Stimulated activated CD8-positive, alpha-beta memory T cell treated with anti-CD3 and anti-CD28 coated beads, Interleukin-4, amount 100 ng/mL, for 1 hour (primary cell): ENCODE data around the gene SAMD10.
A peak's percentile ranks its signal among the peaks of the same experiment; 100 is the strongest.
"Not testable (repeated sequence)": the region's sequence is repeated elsewhere in the genome, so short reads cannot be mapped to it uniquely, and the experiment has no call there.

Experiments
- DNase-seq, 2 donors: peaks; one replicate each; pipeline ENCODE4 v3.0.0-alpha.2; 2020; ENCODE audit warnings: low read depth in 2 of 2, low spot score in 1 of 2

SAMD10 gene

DNA sequence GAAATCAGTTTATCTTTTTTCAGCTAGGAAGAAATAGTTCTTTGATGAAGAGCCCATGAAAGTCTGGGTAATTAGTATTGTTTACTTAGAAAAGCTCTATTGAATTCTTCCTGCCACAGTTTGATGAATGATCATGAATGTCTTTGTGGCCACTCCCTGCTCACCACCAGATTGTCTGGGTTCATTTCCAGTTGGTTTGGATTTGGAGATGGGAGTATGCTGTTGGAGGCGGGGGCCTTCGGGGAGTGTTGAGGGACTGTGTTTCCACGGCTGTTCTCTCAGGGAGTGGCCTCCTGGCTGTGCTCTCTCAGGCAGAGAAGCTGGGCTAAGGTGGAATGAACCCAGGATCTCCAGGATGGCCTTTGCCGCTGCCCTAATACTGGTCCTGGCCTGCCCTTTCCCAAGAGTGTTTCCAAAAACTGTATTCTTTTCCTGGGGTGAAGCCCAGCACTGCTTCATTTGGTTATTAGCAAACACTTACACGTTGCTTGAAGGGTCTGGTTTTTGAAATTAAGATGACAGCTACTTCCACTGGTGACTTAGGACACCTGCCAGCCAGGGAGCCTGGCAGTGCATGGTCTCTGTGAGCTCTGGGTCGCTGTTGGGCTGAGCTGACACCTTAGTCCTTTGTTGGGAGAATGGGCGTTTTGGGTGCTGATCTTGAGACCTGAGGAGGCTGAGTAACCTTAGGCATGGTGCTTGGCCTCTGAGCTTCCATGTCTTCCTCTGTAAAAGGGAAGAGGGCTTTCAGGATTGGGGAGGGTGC, 24.7 kb upstream of the SAMD10 start:
- DNase-seq = no peak

DNA sequence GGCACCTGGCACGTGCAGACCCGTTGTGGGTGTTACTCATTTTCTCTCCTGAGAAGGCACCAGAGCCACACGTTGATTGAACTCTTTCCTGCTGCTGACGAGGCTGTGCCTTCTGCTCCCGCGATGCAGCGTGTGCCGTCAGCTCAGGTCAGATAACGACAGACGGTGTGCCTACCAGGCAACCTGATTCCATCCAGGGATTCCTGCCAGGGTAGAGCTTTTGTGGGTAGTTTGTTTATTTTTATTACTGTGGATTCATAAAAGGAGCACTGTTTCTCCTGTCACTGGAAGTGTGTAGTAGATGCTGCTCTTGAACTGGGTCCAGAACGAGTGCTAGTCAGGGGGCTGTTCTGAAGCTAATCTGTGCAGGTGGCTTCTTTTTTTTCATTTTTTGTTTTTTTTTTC, 22.2 kb upstream of the SAMD10 start:
- no peak for DNase-seq

DNA sequence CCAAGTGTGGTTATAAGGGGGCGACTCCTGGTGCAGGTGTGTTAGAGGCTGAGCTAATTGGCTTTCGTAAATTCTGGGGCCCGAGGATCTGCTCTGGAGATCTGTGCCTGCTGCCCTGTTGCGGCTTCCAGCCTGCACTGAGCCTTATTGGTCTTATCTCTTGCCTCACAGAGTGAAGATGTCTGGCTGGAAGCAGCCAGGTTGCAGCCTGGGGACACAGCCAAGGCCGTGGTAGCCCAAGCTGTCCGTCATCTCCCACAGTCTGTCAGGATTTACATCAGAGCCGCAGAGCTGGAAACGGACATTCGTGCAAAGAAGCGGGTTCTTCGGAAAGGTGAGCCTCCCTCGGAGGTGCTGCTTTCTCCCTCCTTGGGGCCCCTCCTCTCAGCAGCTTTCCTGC, 21.5 kb upstream of the SAMD10 start:
- DNase-seq = no peak

DNA sequence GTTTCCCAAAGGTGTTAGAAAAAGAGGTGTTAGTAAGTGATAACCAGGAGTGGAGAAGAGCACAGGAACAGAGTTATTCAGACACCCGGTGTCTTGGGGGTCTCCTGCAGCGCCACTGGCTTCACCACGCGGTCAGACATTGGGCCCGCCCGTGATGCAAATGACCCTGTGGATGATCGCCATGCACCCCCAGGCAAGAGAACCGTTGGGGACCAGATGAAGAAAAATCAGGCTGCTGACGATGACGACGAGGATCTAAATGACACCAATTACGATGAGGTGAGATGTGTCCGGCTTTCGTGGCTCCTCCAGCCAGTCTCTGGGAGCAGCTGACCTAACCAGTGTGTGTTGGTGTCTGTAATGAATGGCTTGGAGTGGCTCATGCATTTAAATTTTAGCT, 3.5 kb upstream of the SAMD10 start:
- DNase-seq = no peak

DNA sequence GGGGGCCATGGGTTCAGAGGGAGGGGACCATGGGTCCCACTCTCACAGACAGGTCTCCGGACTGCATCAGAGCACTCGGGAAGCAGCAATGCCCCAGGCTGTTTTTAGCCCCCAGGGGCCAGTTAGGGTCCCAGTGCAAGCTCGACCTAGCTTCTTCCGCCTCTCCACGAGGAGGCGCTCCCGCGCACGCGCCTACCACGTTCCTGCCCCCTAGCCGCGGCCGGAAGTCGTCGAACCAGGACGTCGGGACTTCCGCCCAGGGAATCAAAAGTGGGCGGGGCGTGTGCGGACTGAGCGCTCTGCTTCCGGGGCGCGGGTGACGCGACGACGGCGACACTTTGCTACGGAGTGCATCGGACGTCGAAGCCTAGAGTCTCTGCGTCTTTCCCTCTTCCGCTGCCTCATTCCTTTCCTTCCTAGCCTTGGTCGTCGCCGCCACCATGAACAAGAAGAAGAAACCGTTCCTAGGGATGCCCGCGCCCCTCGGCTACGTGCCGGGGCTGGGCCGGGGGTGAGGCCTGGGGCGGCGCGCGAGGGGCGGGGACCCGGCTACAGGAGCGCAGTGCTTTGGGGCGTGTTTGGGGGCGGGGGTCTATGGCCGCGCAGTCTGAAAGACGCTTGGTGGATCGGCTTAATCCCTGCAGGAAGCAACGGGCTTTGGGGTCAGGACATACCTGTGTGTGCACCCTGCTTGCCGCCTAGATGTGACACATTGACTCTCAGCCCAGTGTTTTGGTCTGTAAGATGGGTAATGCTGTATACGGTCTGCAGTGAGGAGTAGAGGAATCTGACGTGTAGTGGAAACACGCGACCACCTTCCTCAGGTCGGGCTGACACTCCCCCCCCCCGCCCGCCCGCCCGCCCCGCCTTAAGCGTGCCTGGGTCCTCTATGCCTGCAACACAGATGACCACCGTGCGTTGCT, 1.6 kb upstream of the SAMD10 start, which contains the start of gene PRPF6:
PRPF6 (plus strand) TSS at position 327 of the 923 bp plus-strand sequence; CDS start at position 441, 114 bp downstream.
- DNase-seq = peak; percentile 88

DNA sequence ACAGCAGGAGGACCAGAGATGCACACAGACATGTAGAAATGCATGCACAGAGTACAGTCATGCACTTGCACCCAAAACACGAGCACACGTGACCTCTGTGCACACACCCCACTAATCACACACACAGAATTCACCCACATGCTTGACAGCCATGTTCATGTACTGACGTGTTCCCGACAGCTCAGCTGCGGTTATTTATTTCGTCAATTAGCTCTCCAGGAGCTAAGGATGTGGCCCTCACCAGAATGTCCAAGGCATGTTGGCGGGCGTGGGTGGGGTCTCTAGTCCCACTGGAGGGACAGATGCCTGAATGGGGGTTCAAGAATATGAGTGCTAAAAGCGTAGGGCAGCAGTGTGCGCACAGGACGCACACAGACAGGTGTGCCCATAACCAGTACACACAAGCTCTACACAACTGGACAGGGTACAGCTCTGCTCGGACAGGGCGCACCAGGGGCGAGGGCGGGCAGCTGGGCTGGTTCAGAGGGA, 919 bp upstream of the SAMD10 start:
- DNase-seq = no peak

DNA sequence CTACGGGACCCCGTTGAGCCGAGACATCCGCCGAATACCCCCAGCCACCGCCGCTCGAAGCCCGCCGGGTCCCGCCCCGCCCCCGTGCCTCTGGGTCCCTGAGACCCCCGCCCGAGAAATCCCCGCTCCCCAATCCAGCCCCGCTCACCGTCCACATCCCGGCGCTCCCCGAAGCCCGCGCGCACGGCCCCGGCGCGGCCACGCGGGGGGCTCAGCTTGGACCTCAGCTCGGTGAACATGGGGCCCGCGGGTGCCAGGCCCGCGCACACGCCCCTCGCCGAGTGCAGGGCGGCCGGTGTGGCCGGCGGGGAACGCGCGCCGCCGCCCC, 249 bp downstream of the SAMD10 start:
- no peak for DNase-seq

DNA sequence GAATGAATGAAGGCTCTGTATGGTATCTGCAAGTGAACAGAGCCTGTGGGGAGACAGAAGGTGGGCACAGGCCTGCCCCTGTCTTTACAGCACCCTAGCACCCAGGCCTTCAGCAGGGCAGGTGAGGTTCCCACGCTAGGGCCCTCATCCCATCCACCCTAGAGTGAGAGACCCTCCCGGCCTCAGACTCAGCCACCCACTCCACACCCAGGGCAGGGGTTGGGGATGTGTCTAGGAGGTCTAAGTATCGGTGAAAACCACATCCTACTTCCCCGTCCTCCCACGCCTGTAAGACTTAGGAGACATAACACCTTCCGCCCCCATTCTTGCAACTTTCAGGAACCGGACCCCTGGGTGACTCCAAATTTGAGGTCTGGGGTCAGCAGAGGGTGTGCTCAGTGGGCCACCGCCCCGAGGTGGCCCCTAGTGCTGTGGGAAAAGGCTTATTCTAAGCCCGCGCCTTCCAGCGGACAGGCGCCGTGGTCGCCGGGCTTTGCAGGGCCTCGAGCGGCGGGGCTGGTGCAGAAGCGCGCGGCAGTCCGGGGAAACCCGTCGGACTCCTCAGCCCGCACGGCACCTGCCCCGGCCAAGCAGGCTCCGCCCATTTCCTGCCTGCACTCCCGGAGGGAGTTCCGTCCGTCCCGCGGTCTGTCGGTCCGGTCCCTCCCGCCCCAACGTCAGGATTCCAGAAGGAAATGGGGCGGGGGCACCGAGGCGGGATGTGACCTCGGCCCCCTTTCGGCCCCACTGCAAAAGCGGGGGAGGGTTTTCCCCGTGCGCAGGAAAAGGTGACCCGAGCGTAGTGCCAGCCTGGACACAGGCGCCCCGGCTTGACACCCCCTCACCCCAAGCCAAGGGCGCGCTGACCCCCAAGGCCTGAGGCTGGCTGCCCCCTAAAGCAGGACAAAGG, 868 bp downstream of the SAMD10 start:
- DNase-seq = no peak

DNA sequence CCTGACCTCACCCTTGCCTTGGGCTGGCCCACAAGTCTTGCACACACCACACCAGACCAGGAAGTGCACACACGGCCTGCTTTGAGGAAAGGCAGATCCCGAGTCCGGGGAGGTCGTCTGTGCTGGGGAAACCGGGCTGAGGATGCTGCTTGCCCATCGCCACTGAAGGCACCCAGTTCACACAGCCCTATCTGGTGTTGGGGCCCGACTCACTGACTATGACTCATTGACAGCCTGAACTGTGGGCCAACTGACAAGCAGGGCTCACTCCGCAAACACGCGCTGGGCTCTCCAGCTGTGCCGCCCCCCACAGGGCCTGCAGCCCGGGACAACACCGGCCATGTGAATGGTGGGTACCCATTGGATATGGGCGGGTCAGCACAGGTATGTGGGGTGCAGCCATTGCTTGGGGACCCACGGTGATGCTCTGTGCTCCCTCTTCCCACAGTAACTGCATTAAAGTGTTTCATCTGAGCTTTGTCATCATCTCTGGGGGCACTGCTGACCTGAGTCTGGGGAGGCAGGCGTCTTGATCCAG, 1.6 kb downstream of the SAMD10 start:
- DNase-seq = peak in 1 of 2 donors; percentile 37

DNA sequence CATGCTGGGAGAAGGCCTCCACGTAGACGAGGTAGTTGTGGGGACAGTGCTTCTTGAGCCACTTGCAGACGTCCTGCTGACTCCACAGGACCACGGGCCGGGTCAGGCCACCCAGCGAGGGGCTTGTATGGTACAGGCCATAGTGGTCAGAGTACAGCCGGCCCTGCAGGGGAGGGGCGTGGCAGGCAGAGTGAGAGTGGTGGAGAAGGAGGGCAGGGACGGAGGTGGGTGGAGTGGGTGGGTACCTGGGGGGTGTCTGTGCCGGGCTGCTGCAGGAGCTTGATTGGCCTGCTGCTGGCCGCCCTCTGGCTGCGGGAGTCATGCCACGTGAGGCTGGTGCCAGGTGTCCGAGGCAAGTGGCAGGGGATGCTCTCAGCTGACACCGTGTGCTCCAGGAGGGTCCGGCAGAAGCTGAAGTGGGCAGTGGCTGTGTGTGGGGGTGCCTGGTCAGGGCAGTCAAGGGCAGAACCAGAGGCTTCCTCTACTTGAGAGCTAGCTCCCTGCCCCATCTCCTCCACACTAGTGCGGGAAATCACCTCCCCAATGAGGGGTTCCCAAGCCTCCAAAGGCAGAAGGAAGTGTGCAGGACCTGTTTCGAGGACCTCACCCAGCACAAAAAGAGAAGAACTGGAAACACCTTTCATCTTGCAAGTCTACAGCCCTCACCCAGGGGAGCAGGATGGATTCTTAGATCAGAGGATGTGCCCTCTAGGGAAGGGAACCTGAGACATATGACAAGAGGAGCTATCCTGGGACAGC, 2.3 kb downstream of the SAMD10 start:
- no peak for DNase-seq

DNA sequence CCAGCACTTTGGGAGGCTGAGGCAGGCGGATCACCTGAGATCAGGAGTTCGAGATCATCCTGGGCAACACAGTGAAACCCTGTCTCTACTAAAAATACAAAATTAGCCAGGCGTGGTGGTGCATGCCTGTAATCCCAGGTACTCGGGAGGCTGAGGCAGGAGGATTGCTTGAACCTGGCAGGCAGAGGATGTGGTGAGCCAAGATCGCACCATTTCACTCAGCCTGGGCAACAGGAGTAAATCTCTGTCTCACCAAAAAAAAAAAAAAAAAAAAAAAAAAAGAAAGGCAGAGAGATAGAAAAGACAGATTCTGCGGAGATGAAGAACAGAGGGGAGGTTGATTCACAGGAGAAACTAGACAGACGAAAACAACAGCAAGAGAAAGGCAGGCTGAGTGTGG, 2.9 kb downstream of the SAMD10 start:
- DNase-seq = not testable (repeated sequence)

DNA sequence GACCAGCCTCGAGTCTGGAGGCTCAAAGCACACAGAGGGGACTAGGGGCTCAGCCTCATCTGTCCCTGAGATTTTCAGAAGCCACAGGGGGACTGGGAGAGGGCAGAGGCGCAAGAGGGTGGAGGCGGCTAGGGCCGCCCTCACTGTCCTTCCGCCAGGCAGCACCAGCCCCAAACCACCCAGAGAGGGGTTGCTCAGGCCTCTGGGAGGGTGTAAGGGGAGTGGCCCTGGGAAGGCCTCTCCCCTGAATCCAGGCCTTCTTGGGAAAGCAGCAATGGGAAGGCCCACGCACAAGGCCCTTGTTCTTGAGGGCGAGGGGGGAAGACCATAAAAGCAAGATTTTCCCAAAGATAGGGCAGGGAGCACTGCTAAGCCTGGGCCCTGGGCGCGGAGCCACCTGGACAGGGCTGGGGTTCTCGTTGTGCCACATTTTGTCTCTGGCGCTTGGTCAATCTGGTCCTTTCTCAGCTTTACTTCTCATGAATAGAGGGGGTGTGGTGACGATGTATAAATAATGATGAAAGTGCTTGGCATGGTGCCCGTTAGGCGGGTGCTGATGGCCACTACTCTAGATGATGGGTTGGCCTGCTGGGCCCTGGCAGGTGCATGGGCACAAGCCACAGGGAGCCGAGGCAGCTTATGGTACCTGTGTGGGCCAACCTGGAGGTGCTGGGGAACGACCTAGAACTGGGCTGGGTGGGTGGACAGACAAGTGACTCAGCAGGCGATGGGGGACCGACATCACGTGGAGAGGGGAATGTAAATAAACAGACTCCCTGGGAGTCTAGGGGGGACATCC, 4.8 kb downstream of the SAMD10 start:
- no peak for DNase-seq

DNA sequence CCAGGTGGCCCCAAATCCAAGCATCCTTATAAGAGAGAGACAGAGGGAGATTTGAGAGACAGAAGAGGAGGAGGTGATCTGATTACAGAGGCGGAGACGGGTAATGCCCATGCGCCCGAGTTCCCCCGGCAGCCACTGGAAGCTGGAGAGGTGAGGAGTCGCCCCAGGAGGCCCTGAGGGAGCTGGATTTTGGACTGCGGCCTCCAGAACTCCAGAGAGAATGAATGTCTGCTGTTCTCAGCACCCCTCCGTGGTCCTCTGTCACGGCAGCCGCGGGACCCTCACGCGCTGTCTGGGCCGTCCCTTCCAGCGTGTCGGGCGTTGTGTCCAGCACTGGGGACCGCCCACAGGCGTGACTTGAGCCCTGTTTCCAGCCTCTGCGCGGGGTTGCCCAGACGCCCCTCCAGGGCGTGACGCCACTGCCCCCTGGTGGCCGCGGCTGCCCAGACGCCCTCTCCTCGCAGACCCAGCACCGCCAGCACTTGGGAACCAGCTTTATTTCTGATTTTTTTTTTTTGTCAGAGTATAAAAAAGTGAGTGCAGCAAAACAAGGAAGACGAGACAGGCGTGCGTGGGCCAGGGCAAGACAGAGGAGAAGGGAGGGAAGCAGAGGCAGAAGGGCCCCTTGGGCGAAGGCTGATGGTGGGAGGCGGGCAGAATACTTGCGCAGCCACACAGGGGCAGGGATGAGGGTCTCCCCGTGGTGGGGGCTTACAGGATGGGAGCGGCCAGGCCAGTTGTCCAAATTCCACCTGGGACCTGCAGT, 5.6 kb downstream of the SAMD10 start:
- DNase-seq = no peak

DNA sequence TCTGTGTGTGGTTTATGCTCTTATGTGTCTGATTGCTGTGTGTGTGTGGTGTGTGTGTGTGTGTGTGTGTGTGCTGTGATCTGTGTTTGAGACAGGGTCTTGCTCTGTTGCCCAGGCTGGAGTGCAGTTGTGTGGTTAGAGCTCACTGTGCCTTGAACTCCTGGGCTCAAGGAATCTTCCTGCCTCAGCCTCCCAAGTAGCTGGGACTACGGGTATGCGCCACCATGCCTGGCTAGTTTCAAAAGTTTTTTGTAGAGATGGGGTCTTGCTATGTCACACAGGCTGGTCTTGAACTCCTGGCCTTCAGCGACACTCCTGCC, 6.3 kb downstream of the SAMD10 start:
- no peak for DNase-seq

DNA sequence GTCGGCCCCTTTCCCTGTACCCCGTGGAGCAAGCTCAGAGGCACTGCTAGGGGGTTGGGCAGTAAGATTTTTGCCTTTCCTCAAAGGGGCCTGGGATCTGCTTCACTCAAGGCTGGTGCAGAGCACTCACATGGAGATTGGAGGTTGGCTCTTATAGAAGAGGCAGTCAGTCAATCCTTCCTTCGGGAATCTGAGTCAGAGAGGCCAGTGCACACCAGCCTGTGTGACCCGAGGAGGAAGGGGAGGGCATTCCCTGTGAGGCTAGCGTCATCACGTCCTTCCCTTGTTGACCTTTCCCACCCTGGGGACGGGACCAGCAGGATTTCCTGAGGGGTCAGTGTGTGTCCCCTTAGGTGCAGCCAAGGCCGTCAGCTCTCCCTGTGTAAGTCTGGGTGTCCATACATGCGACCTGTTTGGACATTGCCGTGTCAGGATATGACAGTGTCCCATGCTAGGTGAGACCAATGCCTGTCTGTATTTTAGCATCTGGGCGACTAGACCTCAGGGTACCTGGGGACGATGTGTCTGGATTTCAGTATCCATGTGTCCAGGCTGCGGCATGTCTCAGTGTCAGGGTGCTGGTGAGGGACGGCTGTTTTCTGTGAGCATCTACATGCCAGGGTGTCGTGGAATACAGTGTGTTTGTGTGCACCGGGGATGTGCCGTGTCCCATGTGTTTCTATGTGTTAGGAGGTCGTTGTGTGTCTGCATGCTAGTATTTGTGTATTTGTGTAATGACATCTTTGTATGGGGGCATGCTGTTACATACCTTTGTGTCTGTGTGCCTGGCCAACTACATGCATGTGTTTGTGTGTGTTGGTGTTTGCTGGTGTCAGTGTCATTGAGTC, 6.9 kb downstream of the SAMD10 start:
- DNase-seq = no peak

DNA sequence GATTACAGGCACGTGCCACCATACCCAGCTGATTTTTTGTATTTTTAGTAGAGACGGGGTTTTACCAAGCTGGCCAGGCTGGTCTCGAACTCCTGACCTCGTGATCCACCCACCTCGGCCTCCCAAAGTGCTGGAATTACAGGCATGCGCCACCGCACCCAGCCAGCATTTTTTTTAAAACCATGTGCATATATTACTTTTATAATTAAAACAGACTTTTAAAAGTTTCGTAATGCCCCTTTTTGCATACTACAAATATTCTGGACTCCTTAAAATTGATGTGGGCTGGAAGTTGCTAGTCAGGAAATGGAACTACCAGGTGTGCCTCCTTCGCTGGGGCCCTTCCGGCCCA, 7.5 kb downstream of the SAMD10 start:
- DNase-seq = not testable (repeated sequence)

DNA sequence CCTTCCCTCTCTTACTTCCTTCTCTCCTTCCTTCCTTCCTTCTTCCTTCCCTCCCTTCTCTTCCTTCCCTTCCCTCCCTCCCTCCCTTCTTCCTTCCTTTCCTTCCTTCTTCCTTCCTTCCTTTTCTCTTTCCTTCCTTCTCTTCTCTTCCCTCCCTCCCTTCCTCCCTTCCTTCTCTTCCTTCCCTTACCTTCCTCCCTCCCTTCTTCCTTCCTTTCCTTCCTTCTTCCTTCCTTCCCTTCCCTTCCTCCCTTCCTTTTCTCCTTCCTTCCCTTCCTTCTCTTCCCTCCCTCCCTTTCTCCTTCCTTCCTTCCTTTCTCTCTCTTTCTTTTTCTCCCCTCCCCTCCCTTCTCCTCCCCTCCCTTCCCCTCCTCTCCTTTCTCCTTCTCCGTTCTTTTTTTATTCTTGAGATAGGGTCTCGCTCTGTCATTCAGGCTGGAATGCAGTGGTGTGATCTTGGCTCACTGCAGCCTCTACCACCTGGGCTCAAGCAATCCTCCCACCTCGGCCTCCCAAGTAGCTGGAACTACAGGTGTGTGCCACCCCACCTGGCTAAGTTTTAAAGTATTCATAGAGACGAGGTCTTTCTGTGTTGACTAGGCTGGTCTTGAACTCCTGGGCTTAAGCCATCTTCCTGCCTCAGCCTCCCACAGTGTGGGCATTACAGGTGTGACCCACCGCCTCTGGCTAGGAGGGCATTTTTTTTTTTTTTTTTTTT, 8.6 kb downstream of the SAMD10 start:
- no peak for DNase-seq
